Karpas-422 (cell line): ENCODE data around the gene FBXL4. TPM values are rescaled to one million over a fixed set of nuclear protein-coding genes. Genes with fewer than 3 reads are reported as not detected.
"Not testable (repeated sequence)": the region's sequence is repeated elsewhere in the genome, so short reads cannot be mapped to it uniquely, and the experiment has no call there.

Experiments used
- DNase-seq: peaks from one replicate; pipeline ENCODE4 v3.0.0-alpha.2; 2015
- H2AFZ ChIP-seq: fragments of 200-600 bp; sonication (generic); 2 replicates; pipeline ENCODE4 v1.6.1; 2014; ENCODE audit warnings: antibody characterized with exemption, low read length, mixed read lengths
- H3K27ac ChIP-seq: fragments of 200-600 bp; sonication (generic); 2 replicates; pipeline ENCODE4 v1.5.1; 2014; ENCODE audit warnings: mild to moderate bottlenecking, low read length, moderate library complexity
- H3K27me3 ChIP-seq: fragments of 200-600 bp; sonication (generic); 2 replicates; pipeline ENCODE4 v1.6.1; 2014; ENCODE audit warnings: low read length, mixed read lengths
- H3K36me3 ChIP-seq: fragments of 200-600 bp; sonication (generic); 2 replicates; pipeline ENCODE4 v1.6.1; 2014; ENCODE audit warnings: low read length, mixed read lengths; ENCODE audit not compliant: insufficient read depth
- H3K4me1 ChIP-seq: fragments of 200-600 bp; sonication (generic); 2 replicates; pipeline ENCODE4 v1.6.1; 2014; ENCODE audit warnings: mild to moderate bottlenecking, low read length, mixed read lengths
- H3K4me2 ChIP-seq: fragments of 200-600 bp; sonication (generic); 2 replicates; pipeline ENCODE4 v1.6.1; 2014; ENCODE audit warnings: low read length, low read depth, mild to moderate bottlenecking; ENCODE audit not compliant: poor library complexity, severe bottlenecking
- H3K4me3 ChIP-seq: fragments of 200-600 bp; sonication (generic); 2 replicates; pipeline ENCODE4 v1.5.1; 2014; ENCODE audit warnings: mild to moderate bottlenecking, antibody characterized with exemption, low read length, mixed read lengths
- H3K79me2 ChIP-seq: fragments of 200-600 bp; sonication (generic); 2 replicates; pipeline ENCODE4 v1.6.1; 2014; ENCODE audit warnings: mild to moderate bottlenecking, low read length, mixed read lengths
- H3K9ac ChIP-seq: fragments of 200-600 bp; sonication (generic); 2 replicates; pipeline ENCODE4 v1.6.0; 2014; ENCODE audit warnings: low read length
- H3K9me2 ChIP-seq: fragments of 200-600 bp; sonication (generic), shearing (Covaris generic); replicated peaks from 2 replicates; pipeline ENCODE4 v1.6.0; 2014; ENCODE audit warnings: mild to moderate bottlenecking, low read length, moderate library complexity; ENCODE audit not compliant: insufficient read depth
- H3K9me3 ChIP-seq: fragments of 300-700, 200-600 bp; sonication (generic); 2 replicates; pipeline ENCODE4 v1.6.1; 2014; ENCODE audit warnings: low read length, mixed read lengths
- H4K20me1 ChIP-seq: fragments of 200-600 bp; sonication (generic); 2 replicates; pipeline ENCODE4 v1.6.1; 2014; ENCODE audit warnings: mild to moderate bottlenecking, antibody characterized with exemption, low read length, low read depth; ENCODE audit not compliant: insufficient read depth
- total RNA-seq: library from RNA; depleted of rRNA; stranded (reverse); fragments of >200 nt; shearing (Covaris generic); gene quantifications from 2 replicates; pipeline ENCODE4 v1.2.3, GENCODE V29; 2014; ENCODE audit warnings: low replicate concordance

Gene FBXL4
- total RNA-seq, 1 experiment from 2014 or later, result 32.2 TPM

DNA sequence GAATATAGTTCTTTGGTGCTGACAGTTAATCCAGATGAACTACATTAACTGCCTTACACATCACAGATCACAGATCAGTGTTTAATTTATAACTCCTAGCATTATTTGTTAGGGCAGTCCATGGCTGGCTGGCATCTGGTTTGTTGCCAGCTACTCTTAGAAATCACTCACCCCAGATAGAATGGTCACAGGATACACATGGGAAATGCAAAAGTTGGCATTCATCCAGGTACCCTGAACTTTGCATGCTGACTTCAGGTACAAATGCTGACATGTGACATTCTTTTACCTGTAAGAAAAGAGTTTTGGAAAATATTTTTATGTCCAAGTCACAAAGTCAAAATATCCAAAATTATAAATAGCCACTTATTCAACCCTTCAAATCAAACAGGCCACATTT lies 20.2 kb downstream of the FBXL4 start:
- H3K4me1 ChIP-seq, result peaks cover 39% of the 10 kb centered on the region
- H3K9me3 ChIP-seq, result no peaks in the 10 kb centered on the region
- H4K20me1 ChIP-seq, result no peaks in the 10 kb centered on the region
- no peak overlapping the region for H3K4me2 ChIP-seq
- H3K9ac ChIP-seq, result no peak overlapping the region
- no peak overlapping the region; the same call in 1 of the 2 replicates for H3K27ac ChIP-seq
- H3K9me2 ChIP-seq, result no peaks in the 10 kb centered on the region
- no peaks in the 10 kb centered on the region for H3K27me3 ChIP-seq
- H2AFZ ChIP-seq, result no peak overlapping the region
- peaks cover 22% of the 10 kb centered on the region for H3K36me3 ChIP-seq
- no peak overlapping the region for H3K4me3 ChIP-seq
- peaks cover 98% of the 10 kb centered on the region for H3K79me2 ChIP-seq
- DNase-seq, result peak; percentile 63

DNA sequence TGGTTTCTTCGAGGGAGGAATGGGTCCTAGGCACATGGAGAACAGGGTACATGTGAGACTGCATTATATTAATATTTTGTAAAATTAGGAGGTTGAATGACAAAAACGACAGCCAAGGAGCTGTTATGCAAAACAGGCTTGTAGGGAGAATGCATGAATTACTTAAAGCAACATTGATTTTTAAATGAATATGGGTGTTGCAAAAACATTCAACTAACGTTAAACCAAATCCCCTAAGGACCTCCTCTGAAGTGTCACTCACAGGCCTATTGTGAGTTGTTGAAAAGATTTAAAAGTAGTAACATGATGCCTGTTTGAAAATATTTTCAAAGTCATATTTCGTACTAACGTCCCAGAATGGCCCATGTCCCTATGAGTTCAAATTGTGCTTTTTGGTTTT lies 21.9 kb downstream of the FBXL4 start:
- H3K27me3 ChIP-seq, result no peaks in the 10 kb centered on the region
- H3K4me3 ChIP-seq, result no peak overlapping the region
- peak overlapping the region; percentile 27 for H3K4me2 ChIP-seq
- no peaks in the 10 kb centered on the region for H3K9me2 ChIP-seq
- peaks cover 39% of the 10 kb centered on the region for H3K4me1 ChIP-seq
- H4K20me1 ChIP-seq, result no peaks in the 10 kb centered on the region
- peak overlapping the region; percentile 55 for H3K27ac ChIP-seq
- no peaks in the 10 kb centered on the region for H3K9me3 ChIP-seq
- no peak for DNase-seq
- H2AFZ ChIP-seq, result no peak overlapping the region
- H3K36me3 ChIP-seq, result peaks cover 16% of the 10 kb centered on the region
- no peak overlapping the region for H3K9ac ChIP-seq
- H3K79me2 ChIP-seq, result peaks cover 97% of the 10 kb centered on the region

DNA sequence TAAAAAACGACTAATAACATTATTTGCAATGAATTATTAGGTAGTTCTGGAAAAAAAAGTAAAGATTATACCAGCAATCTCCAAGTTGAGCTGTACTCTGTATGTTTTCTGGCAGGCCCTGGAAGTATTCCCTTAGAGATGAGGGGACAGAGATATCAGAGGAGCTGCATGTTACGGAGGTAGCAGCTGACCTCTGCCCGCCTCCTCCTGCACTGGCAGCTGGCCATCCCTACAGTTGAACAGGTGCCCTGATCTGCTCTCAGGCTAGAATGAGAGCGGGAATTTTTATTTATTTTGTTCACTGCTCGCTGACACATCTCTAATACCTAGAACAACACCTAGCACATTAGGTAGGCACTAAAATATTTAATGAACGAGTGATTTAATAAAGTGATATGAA lies 23.1 kb downstream of the FBXL4 start:
- no peak for DNase-seq
- H3K4me1 ChIP-seq, result peaks cover 39% of the 10 kb centered on the region
- H3K9me2 ChIP-seq, result no peaks in the 10 kb centered on the region
- H2AFZ ChIP-seq, result no peak overlapping the region
- peaks cover 18% of the 10 kb centered on the region for H3K36me3 ChIP-seq
- peaks cover 95% of the 10 kb centered on the region for H3K79me2 ChIP-seq
- no peak overlapping the region for H3K27ac ChIP-seq
- no peaks in the 10 kb centered on the region for H4K20me1 ChIP-seq
- no peak overlapping the region for H3K4me3 ChIP-seq
- H3K9me3 ChIP-seq, result no peaks in the 10 kb centered on the region
- H3K9ac ChIP-seq, result no peak overlapping the region
- no peaks in the 10 kb centered on the region for H3K27me3 ChIP-seq
- no peak overlapping the region for H3K4me2 ChIP-seq

DNA sequence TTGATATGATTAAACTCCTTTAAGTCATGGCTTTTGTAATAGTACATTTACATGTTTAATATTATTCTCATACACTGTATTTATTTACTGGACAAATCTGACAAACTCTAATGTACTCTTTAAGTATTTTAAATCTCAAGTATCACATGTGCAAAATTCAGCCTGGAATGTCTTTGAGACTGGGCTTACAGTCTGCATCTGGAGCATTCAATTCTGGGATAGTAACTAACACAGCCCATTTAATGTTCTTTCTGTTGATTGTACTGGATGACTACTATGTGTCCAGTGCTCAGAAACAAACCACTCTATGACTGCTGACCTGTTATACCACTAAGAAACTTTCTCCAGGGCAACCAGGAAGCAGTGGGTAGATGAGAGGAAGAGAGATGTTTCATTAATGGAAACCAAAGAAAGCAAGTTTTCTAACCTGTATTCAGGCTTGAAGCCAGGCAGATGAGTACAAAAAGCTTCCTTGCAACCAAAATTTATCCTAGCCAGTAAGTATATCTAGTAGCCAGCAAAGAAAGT lies 26.8 kb downstream of the FBXL4 start:
- Histone ChIP-seq H3K9me3 (no peaks in the 10 kb centered on the region), H3K4me1 (peaks cover 10% of the 10 kb centered on the region), H3K27ac (no peak overlapping the region), H3K9me2 (no peaks in the 10 kb centered on the region), H3K79me2 (peaks cover 85% of the 10 kb centered on the region), H4K20me1 (no peaks in the 10 kb centered on the region), H2AFZ (no peak overlapping the region), H3K4me3 (no peak overlapping the region), H3K9ac (no peak overlapping the region), H3K4me2 (no peak overlapping the region), H3K36me3 (peaks cover 30% of the 10 kb centered on the region), H3K27me3 (no peaks in the 10 kb centered on the region)
- no peak for DNase-seq

DNA sequence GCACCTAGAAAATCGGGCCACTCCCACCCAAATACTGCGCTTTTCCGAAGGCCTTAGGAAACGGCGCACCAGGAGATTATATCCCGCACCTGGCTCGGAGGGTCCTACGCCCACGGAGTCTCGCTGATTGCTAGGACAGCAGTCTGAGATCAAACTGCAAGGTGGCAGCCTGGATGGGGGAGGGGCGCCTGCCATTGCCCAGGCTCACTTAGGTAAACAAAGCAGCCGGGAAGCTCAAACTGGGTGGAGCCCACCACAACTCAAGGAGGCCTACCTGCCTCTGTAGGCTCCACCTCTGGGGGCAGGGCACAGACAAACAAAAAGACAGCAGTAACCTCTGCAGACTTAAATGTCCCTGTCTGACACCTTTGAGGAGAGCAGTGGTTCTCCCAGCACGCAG lies 36.8 kb downstream of the FBXL4 start:
- H3K9me2 ChIP-seq, H3K9ac ChIP-seq, H3K4me1 ChIP-seq, DNase-seq, H3K4me3 ChIP-seq, H2AFZ ChIP-seq, H3K4me2 ChIP-seq, H3K9me3 ChIP-seq, H4K20me1 ChIP-seq, H3K27ac ChIP-seq, H3K27me3 ChIP-seq, H3K36me3 ChIP-seq: not testable (repeated sequence)
- H3K79me2 ChIP-seq, result peaks cover 36% of the 10 kb centered on the region

DNA sequence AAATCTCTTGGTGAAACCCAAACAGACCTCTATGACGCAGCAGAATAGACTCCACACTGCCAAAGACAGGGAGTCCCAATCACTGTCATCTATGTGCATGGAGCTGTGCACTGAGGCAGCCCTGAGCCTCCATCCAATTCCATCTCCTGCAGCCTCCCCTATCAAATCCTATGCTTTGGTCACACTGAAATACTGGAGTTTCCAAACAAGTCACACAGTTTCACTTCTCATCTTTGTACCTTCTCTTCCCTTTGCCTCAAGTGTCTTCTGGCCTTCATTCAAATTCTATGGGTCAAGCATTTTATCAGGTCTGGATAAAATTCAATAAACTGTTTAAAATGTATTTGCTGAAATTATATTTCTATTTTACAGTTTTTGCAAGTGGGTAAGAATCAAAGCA lies 38.5 kb downstream of the FBXL4 start:
- Histone ChIP-seq H3K27ac (no peak overlapping the region), H3K9ac (no peak overlapping the region), H4K20me1 (no peaks in the 10 kb centered on the region), H3K9me3 (no peaks in the 10 kb centered on the region), H3K79me2 (peaks cover 39% of the 10 kb centered on the region), H3K36me3 (peaks cover 18% of the 10 kb centered on the region; the same call in 1 of the 2 replicates), H2AFZ (no peak overlapping the region), H3K4me1 (peaks cover 4% of the 10 kb centered on the region; the same call in 1 of the 2 replicates), H3K9me2 (no peaks in the 10 kb centered on the region), H3K4me3 (no peak overlapping the region), H3K27me3 (no peaks in the 10 kb centered on the region), H3K4me2 (no peak overlapping the region)
- DNase-seq, result no peak

DNA sequence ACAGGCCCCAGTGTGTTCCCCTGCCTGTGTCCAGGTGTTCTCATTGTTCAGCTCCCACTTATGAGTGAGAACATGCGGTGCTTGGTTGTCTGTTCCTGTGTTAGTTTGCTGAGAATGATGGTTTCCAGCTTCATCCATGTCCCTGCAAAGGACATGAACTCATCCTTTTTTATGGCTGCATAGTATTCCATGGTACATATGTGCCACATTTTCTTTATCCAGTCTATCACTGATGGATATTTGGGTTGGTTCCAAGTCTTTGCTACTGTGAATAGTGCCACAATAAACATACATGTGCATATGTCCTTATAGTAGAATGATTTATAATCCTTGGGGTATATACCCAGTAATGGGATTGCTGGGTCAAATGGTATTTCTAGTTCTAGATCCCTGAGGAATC lies 41.4 kb downstream of the FBXL4 start:
- H3K27me3 ChIP-seq, H3K9ac ChIP-seq, H2AFZ ChIP-seq, DNase-seq, H3K4me1 ChIP-seq, H3K27ac ChIP-seq, H3K9me3 ChIP-seq, H3K4me3 ChIP-seq, H3K9me2 ChIP-seq, H4K20me1 ChIP-seq, H3K4me2 ChIP-seq: not testable (repeated sequence)
- H3K79me2 ChIP-seq, result peaks cover 49% of the 10 kb centered on the region
- peaks cover 44% of the 10 kb centered on the region for H3K36me3 ChIP-seq

DNA sequence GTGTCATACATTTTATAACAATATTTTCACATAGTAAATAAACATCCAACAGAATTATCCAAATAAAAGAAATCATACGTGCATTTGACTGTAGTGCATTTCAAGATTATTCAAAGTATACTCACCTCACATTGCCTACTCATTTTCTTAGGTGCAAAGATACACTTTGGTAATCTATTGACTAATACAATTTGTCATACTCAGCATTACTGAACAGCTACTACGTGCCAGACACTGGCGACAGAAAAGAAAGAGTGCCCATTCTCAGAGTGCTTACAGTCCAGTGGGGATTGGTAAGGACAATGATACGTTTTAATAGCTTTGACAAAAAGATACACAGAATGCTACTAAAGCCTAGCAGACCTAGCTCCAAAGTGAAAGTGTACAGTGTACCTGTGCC lies 42.0 kb downstream of the FBXL4 start:
- Histone ChIP-seq H2AFZ (no peak overlapping the region), H3K4me1 (peaks cover 4% of the 10 kb centered on the region; the same call in 1 of the 2 replicates), H3K27me3 (no peaks in the 10 kb centered on the region), H3K79me2 (peaks cover 54% of the 10 kb centered on the region), H3K36me3 (peaks cover 50% of the 10 kb centered on the region), H3K9me3 (no peaks in the 10 kb centered on the region), H3K27ac (no peak overlapping the region), H3K9me2 (no peaks in the 10 kb centered on the region), H3K9ac (no peak overlapping the region), H4K20me1 (no peaks in the 10 kb centered on the region), H3K4me2 (no peak overlapping the region), H3K4me3 (no peak overlapping the region)
- DNase-seq, result no peak

DNA sequence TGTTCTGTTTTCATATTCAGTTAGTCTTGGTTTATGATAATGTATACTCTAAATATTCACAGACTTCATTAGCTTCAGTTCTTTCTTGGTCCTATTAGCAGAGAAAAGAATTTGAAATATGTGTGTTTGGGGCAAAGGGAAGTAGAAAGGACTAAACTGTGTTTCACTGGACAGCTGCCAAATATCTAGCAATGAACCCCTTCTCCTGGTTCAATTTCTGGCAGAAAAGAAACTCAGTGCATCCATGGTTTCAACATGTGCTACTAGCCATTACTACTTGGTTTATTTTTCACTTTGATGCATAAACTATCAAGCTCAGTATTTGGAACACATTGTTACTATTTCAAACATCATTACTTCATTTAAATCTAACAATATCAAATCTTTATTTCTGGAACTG lies 43.6 kb downstream of the FBXL4 start:
- Histone ChIP-seq H4K20me1 (no peaks in the 10 kb centered on the region), H3K4me2 (no peak overlapping the region), H3K27me3 (no peaks in the 10 kb centered on the region), H3K4me3 (no peak overlapping the region), H3K9me2 (no peaks in the 10 kb centered on the region), H3K9me3 (no peaks in the 10 kb centered on the region), H3K4me1 (no peaks in the 10 kb centered on the region), H2AFZ (no peak overlapping the region), H3K9ac (no peak overlapping the region), H3K36me3 (peaks cover 62% of the 10 kb centered on the region), H3K27ac (no peak overlapping the region), H3K79me2 (peaks cover 55% of the 10 kb centered on the region)
- DNase-seq, result no peak
